ENCODE data around the gene NOS3. TPM values are rescaled to one million over a fixed set of nuclear protein-coding genes. Genes with fewer than 3 reads are reported as not detected.
A peak's percentile ranks its signal among the peaks of the same experiment; 100 is the strongest.

The NOS3 gene
- total RNA-seq, 1 donor from 2014 or later: 1.8 TPM

- H3K9me3 Mint-ChIP-seq (ENCODE audit: unreplicated experiment): no peaks in the 10 kb centered on the region
- H3K27me3 Mint-ChIP-seq (ENCODE audit: low read depth, unreplicated experiment): peaks cover 12% of the 10 kb centered on the region
- H3K79me2 ChIP-seq (ENCODE audit: insufficient read depth, low read length): no peaks in the 10 kb centered on the region
- H3K9me3 ChIP-seq (ENCODE audit: insufficient read depth, low read depth, low read length): no peaks in the 10 kb centered on the region
- H3K4me1 Mint-ChIP-seq (ENCODE audit: low read depth, unreplicated experiment): peaks cover 20% of the 10 kb centered on the region
- H3K4me3 ChIP-seq (ENCODE audit: insufficient read depth, low read depth, low read length): no peak overlapping the region
- no peaks in the 10 kb centered on the region for H4K20me1 ChIP-seq (ENCODE audit: insufficient read depth, low read length)
- DNase-seq (ENCODE audit: low read depth) (no peak), FAIRE-seq (no peak)
- no peaks in the 10 kb centered on the region for H3K36me3 ChIP-seq (ENCODE audit: insufficient read depth, low read length)
- H3K4me2 ChIP-seq (ENCODE audit: low read length): no peak overlapping the region
- peaks cover 2% of the 10 kb centered on the region for H3K36me3 Mint-ChIP-seq (ENCODE audit: low read depth, unreplicated experiment)
- H3K4me3 Mint-ChIP-seq (ENCODE audit: unreplicated experiment): no peak overlapping the region
- H3K27me3 ChIP-seq (ENCODE audit: insufficient read depth, low read length): peaks cover 10% of the 10 kb centered on the region
- peaks cover 2% of the 10 kb centered on the region for H3K4me1 ChIP-seq (ENCODE audit: insufficient read depth, low read length)
- no peak overlapping the region for H3K9ac ChIP-seq (ENCODE audit: low read length)
- H3K27ac Mint-ChIP-seq (ENCODE audit: unreplicated experiment): peak overlapping the region; percentile 35
- no peak overlapping the region for H3K27ac ChIP-seq (ENCODE audit: low read depth, low read length)
- no peak overlapping the region for H2AFZ ChIP-seq (ENCODE audit: low read depth, low read length)
- no peak for TF ChIP-seq CTCF (IDR thresholded peaks at IDR 0.05; ENCODE audit: insufficient read depth, low read depth, low read length)
- TF ChIP-seq EZH2 (IDR thresholded peaks at IDR 0.05; ENCODE audit: insufficient read depth, low read length): no peak
These were observed 33.4 kb upstream of the NOS3 start for GRCh38 chr7:150957133-150958020.

GRCh38 chr7:150958062-150958552, 32.7 kb upstream of the NOS3 start:
- no peak overlapping the region for H2AFZ ChIP-seq (ENCODE audit: low read depth, low read length)
- H3K79me2 ChIP-seq (ENCODE audit: insufficient read depth, low read length): no peaks in the 10 kb centered on the region
- H3K9me3 ChIP-seq (ENCODE audit: insufficient read depth, low read depth, low read length): no peaks in the 10 kb centered on the region
- H3K9ac ChIP-seq (ENCODE audit: low read length): no peak overlapping the region
- Mint-ChIP-seq H3K27me3 (ENCODE audit: low read depth, unreplicated experiment) (peaks cover 11% of the 10 kb centered on the region), H3K9me3 (ENCODE audit: unreplicated experiment) (no peaks in the 10 kb centered on the region), H3K36me3 (ENCODE audit: low read depth, unreplicated experiment) (peaks cover 2% of the 10 kb centered on the region), H3K4me3 (ENCODE audit: unreplicated experiment) (no peak overlapping the region), H3K4me1 (ENCODE audit: low read depth, unreplicated experiment) (peaks cover 22% of the 10 kb centered on the region), H3K27ac (ENCODE audit: unreplicated experiment) (no peak overlapping the region)
- TF ChIP-seq CTCF (IDR thresholded peaks at IDR 0.05; ENCODE audit: insufficient read depth, low read depth, low read length) (no peak), EZH2 (IDR thresholded peaks at IDR 0.05; ENCODE audit: insufficient read depth, low read length) (peak; percentile 69)
- no peaks in the 10 kb centered on the region for H3K36me3 ChIP-seq (ENCODE audit: insufficient read depth, low read length)
- FAIRE-seq (no peak), DNase-seq (ENCODE audit: low read depth) (no peak)
- no peaks in the 10 kb centered on the region for H4K20me1 ChIP-seq (ENCODE audit: insufficient read depth, low read length)
- peaks cover 10% of the 10 kb centered on the region for H3K27me3 ChIP-seq (ENCODE audit: insufficient read depth, low read length)
- no peak overlapping the region for H3K4me2 ChIP-seq (ENCODE audit: low read length)
- peaks cover 2% of the 10 kb centered on the region for H3K4me1 ChIP-seq (ENCODE audit: insufficient read depth, low read length)
- H3K4me3 ChIP-seq (ENCODE audit: insufficient read depth, low read depth, low read length): no peak overlapping the region
- no peak overlapping the region for H3K27ac ChIP-seq (ENCODE audit: low read depth, low read length)

GRCh38 chr7:150958597-150958996, 32.2 kb upstream of the NOS3 start:
- peaks cover 22% of the 10 kb centered on the region for H3K4me1 Mint-ChIP-seq (ENCODE audit: low read depth, unreplicated experiment)
- H3K4me1 ChIP-seq (ENCODE audit: insufficient read depth, low read length): peaks cover 2% of the 10 kb centered on the region
- H4K20me1 ChIP-seq (ENCODE audit: insufficient read depth, low read length): no peaks in the 10 kb centered on the region
- no peak overlapping the region for H3K4me3 ChIP-seq (ENCODE audit: insufficient read depth, low read depth, low read length)
- H2AFZ ChIP-seq (ENCODE audit: low read depth, low read length): no peak overlapping the region
- H3K27me3 ChIP-seq (ENCODE audit: insufficient read depth, low read length): peaks cover 10% of the 10 kb centered on the region
- DNase-seq (ENCODE audit: low read depth) (no peak), FAIRE-seq (no peak)
- no peak overlapping the region for H3K27ac Mint-ChIP-seq (ENCODE audit: unreplicated experiment)
- no peak overlapping the region for H3K4me2 ChIP-seq (ENCODE audit: low read length)
- TF ChIP-seq CTCF (IDR thresholded peaks at IDR 0.05; ENCODE audit: insufficient read depth, low read depth, low read length) (no peak), EZH2 (IDR thresholded peaks at IDR 0.05; ENCODE audit: insufficient read depth, low read length) (no peak)
- no peaks in the 10 kb centered on the region for H3K36me3 ChIP-seq (ENCODE audit: insufficient read depth, low read length)
- no peaks in the 10 kb centered on the region for H3K9me3 Mint-ChIP-seq (ENCODE audit: unreplicated experiment)
- no peak overlapping the region for H3K9ac ChIP-seq (ENCODE audit: low read length)
- H3K4me3 Mint-ChIP-seq (ENCODE audit: unreplicated experiment): no peak overlapping the region
- H3K27me3 Mint-ChIP-seq (ENCODE audit: low read depth, unreplicated experiment): peaks cover 9% of the 10 kb centered on the region
- peaks cover 2% of the 10 kb centered on the region for H3K36me3 Mint-ChIP-seq (ENCODE audit: low read depth, unreplicated experiment)
- no peaks in the 10 kb centered on the region for H3K9me3 ChIP-seq (ENCODE audit: insufficient read depth, low read depth, low read length)
- no peaks in the 10 kb centered on the region for H3K79me2 ChIP-seq (ENCODE audit: insufficient read depth, low read length)
- H3K27ac ChIP-seq (ENCODE audit: low read depth, low read length): no peak overlapping the region

Data from astrocyte (in vitro differentiated cells and primary cell).